Muscle of back (tissue), 11 donors: ENCODE measurements around the gene GPRIN1. TPM values are rescaled to one million over a fixed set of nuclear protein-coding genes. Genes with fewer than 3 reads are reported as not detected.
"Not testable (repeated sequence)": the region's sequence is repeated elsewhere in the genome, so short reads cannot be mapped to it uniquely, and the experiment has no call there.

Experiments
- DNase-seq, 3 donors: peaks; one replicate each; pipeline versions ENCODE4 v3.0.0 to v3.0.0-alpha.2; 2013
- polyA plus RNA-seq, 10 donors: library from polyadenylated mRNA; unstranded; fragments of 120-200 nt; gene quantifications; one replicate each; pipeline ENCODE4 v1.2.1, GENCODE V29; 2013; ENCODE audit not compliant: insufficient read length in 10 of 10

Gene GPRIN1
- polyA plus RNA-seq, 10 donors: 0.38 to 4.1 (median 0.63) TPM

- no peak for DNase-seq
These were observed 8.0 kb downstream of the GPRIN1 start for GRCh38 chr5:176601901-176602482.

DNA sequence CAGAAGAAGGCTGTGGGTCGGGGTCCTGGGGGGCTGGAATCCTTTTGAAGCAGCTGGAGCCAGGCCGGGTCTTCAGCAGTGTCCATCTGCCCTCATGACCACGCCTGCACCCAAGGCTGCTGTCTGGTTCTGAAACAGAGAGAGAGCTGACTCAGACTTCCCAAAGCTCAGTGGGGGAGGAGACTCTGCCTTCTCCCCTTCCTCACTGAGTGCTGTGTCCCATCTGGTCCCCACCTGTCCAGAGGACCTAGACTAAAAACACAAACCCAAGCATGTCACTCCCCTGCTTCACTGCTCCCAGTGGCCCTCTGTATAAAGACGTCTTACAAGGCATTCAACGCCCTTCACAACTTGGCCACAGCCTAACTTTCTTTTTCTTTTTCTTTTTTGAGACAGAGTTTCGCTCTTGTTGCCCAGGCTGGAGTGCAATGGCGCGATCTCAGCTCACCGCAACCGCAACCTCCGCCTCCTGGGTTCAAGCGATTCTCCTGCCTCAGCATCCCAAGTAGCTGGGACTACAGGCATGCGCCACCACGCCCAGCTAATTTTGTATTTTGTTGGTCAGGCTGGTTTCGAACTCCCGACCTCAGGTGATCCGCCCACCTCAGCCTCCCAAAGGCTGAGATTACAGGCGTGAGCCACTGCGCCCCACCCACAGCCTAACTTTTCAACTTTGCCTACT is 10.1 kb downstream of the GPRIN1 start:
- DNase-seq: not testable (repeated sequence)

DNA sequence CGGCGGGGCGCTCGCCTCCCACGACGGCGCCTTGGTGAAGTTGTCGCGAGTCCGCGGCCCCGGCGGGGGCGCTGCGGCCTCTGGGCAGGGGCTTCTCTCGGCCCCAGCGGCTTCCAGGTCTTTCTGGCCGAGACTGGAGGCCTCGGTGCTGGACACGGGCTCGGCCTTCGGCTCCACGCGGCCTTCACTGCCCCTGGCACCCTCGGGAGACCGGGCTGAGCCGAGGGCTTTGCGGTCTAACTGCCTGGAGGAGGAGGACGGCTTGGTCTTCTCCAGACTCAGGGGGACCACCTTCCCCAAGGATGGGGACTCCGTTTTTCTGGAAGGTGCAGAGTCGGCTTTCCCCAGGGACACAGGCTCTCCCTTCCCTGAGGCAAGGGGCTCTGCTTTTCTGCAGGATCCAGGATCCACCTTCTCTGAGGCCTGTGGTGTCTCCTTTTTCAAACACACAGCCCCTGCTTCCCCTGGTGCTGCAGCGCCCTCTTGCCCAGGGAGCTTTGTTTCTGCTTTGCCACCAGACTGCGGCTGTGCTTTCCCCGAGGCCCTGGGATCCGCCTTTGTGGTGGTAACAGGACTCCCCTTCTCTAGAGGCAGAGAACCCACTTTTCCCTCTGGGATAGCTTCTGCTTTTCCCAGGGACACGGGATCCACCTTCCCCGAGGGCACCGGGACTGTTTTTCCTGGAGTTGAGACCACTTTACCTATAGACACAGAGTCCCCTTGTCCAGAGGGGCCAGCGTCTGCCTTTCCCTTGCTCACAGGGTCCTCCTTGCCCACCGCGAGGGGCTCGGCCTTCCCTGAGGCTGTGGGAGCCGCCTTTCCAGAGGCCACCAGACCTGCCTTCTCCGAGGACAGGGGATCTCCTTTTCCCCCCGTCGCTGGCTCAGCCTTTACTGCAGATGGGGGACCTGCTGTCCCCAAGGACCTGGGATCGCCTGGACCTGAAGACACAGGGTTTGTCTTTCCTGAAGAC is 12.3 kb downstream of the GPRIN1 start:
- no peak for DNase-seq

DNA sequence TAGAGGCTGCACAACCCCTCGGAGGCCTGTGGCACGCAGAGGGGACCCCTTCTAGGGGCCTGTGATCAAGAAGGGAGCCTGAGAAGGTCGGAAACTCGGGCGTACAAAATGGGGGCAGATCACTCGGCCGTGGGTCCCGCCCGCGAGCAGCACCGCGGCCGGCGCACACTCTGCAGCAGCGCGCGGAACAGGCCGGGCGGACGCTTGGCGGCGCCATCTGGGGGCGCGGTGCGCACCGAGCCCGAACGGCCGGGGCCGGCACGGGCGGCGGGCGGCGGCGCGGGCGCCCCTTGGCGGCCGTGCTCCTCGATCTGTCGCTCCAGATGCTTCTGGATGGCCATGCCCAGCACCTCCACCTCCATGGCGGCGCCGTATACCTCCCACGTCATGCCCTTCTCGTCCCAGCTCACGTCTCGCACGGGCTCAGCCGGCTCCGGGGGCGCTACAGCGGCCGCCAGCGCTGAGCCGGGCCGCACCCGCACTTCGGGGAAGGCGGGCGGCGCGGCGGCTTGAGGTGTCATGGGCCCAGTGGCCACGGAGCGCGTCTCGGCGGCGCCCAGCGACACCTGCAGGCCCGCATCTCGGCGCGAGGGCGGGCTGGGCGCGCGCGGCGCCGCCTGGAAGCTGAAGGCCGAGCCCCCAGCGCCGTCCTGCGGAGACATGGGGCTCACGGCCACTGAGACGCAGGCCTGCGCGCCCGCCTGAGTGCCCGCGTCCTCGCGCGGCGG is 13.1 kb downstream of the GPRIN1 start:
- DNase-seq: peak in 2 of 3 donors; percentile 34 to 63

GRCh38 chr5:176596069-176596644 is 13.8 kb downstream of the GPRIN1 start:
- DNase-seq: no peak

GRCh38 chr5:176595386-176595943 is 14.5 kb downstream of the GPRIN1 start:
- no peak for DNase-seq

DNA sequence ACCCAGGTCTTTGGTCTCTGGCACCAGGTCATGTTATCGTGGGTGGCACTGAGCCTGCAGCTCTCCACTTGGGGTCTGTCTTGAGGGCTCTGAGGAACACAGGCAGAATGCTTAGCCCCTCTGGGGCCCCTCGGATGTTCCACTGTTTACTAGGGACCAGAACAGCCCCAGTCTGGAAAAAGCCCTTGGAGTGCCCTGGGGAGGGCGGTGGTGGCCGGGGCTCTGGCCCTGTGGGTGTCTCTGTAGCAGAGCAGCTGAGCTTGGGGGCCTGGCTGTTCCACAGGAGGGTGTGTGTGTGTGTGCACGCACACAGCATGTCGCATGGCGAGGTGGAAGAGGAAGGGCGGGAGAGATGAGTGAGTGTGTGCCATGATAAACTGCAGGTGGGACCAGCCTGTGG is 15.4 kb downstream of the GPRIN1 start:
- no peak for DNase-seq

DNA sequence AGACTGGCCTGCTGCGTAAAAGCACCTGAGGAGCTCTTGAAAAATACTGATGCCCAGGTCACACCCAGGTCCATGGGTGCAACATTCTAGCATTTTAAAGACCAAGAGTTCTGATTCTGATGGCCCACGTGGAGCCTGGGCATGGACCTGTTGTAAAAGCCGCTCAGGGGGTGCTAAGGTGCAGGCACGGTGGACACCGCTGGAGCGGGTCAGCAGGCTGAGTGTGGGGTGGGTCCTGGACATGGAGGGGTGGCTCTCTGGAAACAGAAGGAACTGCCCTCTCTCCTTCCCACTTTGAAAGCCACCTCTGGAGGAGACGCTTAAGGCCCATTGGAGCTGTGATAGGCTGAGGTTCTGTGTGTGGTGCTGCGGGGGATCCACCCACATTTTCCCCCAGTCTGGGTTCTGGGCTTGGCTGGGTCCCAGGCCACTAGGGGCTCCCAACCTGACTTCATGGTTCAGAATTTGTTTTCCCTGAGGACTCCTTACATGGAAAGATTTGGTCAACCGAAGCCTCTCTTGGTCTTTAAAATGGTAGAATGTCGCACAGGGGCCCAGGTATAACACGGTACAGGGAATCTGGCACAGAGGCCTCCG is 16.6 kb downstream of the GPRIN1 start:
- no peak for DNase-seq

DNA sequence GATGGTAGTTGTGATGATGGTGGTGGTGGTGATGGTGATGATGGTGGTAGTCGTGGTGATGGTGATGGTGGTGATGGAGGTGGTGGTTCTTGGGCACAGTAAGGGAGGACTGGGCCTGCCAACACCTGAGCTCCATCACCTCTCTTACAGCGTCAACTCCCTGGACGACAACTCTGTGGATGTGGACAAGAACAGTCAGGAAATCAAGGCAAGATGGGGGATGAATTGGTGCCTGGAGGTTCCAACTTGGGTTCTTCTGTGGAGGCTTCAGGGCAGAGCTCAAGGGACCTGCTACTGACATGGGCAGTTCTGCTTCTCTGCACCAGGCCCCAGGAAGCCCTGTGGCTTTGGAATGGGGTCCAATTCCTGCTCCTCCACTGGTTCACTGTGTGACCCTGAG is 17.4 kb downstream of the GPRIN1 start:
- DNase-seq: no peak

GRCh38 chr5:176591667-176592066 is 18.3 kb downstream of the GPRIN1 start:
- not testable (repeated sequence) for DNase-seq

- no peak for DNase-seq
These were observed 19.8 kb downstream of the GPRIN1 start for GRCh38 chr5:176590035-176590717.

DNA sequence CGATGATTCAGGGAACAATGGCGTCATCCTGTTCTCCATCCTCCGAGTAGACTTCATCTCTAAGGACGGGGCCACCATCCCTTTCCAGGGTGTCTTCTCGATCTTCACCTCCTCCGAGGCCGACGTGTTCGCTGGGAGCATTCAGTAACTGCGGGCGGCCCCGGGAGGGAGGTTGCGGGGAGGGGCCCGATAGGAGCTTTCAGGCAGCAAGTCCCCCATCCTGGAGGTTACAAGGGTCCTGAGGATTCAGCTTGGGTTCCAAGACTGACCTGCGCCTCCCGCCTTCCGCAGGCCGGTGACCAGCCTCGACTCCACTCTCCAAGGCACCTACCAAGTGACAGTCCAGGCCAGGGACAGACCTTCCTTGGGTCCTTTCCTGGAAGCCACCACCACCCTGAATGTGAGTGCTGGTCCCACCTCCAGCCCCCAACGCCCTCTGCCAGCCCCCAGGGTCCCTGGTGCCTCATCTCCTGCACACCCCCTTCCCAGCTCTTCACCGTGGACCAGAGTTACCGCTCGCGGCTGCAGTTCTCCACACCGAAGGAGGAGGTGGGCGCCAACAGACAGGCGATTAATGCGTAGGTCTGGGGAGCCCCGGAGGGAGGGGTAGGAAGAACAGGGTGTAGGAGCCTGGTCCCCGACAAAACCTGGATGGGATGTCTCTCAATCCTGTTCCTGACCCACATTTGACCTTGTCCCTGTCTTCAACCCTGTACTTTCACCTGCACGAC is 20.8 kb downstream of the GPRIN1 start:
- DNase-seq: no peak

GRCh38 chr5:176588297-176588696 is 21.7 kb downstream of the GPRIN1 start:
- no peak for DNase-seq

GRCh38 chr5:176587398-176587797 is 22.6 kb downstream of the GPRIN1 start:
- DNase-seq: no peak

GRCh38 chr5:176583076-176583475 is 26.9 kb downstream of the GPRIN1 start:
- no peak for DNase-seq

GRCh38 chr5:176581361-176581760 is 28.6 kb downstream of the GPRIN1 start:
- DNase-seq: no peak

GRCh38 chr5:176579323-176579722 is 30.6 kb downstream of the GPRIN1 start:
- DNase-seq: no peak

DNA sequence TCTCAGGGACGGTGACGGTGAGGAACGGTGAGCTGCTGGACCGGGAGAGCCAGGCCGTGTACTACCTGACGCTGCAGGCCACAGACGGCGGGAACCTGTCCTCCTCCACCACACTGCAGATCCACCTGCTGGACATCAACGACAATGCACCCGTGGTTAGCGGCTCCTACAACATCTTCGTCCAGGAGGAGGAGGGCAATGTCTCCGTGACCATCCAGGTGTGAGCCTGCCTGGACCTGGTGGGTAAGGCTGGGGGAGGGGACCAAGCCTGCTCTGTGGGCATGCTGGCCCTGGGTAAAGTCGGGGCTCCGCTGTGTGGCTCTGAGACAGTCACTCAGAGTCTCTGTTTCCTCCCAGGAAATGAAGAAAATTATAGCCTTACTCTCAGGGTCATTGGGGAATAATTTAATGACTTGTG is 31.6 kb downstream of the GPRIN1 start:
- DNase-seq: peak in 2 of 3 donors; percentile 19 to 48
